ENCODE data around the gene RNF220. TPM values are rescaled to one million over a fixed set of nuclear protein-coding genes. Genes with fewer than 3 reads are reported as not detected.
"Not testable (repeated sequence)": the region's sequence is repeated elsewhere in the genome, so short reads cannot be mapped to it uniquely, and the experiment has no call there.

RNF220 gene
- total and polyA plus RNA-seq, 2 donors from 2014 or later = 66.9 to 69.0 TPM

DNA sequence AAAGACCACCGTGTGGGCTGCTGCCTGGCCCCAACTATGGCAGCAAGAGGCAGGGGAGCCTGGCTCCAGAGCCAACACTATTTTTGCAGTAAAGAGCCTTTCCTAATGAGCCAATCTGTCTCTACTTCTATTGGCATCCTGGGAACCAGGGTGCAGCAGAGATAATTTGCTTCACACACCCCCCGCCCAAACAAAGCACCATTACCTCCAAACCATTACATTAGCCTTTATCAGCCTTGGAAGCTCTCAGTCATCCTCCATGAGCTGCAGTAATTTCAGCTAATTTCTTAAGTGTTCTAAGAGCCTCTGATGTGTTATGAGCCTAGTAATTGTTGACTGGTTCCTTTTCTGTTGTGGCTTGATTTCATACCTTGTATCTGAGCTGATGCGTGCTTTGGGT is 291.0 kb downstream of the RNF220 start:
- FAIRE-seq = no peak
- intact Hi-C loops (cut with DNase I) = no loop called here

DNA sequence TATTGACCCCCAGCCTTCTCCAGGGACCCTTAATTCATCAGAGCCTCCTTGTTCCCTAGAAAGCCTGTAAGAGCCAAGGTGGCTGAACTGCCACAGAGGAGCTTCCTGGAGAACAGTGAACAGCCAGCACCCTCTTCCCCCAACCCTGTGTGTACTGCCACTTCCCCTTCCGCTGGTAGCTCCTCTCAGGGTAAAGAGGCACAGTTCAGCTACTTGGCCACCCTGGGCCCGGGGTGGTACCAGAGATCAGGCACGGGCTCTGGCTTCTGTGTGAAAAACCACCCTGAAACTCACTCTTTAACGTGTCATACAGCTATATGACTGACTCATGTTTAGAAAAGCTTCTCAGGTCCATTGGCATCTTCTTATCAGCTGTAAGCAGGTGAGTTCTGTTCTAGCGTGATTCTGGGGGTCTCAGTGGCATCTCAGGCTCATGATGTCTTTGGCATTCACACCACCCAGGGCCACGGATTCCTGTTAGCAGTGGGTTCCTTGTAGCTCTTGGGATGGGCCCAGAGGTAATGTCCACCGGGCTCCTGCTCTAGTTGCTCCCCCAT is 291.8 kb downstream of the RNF220 start:
- DNase-seq = peak in 1 of 5 donors; percentile 18
- no peaks in the 10 kb centered on the region for H3K27me3 ChIP-seq (ENCODE audit: control insufficient read depth, insufficient read depth, low read length)
- no peak overlapping the region for H3K4me3 ChIP-seq (ENCODE audit: low read length in 3 of 3)
- TF ChIP-seq, protein P1, sequence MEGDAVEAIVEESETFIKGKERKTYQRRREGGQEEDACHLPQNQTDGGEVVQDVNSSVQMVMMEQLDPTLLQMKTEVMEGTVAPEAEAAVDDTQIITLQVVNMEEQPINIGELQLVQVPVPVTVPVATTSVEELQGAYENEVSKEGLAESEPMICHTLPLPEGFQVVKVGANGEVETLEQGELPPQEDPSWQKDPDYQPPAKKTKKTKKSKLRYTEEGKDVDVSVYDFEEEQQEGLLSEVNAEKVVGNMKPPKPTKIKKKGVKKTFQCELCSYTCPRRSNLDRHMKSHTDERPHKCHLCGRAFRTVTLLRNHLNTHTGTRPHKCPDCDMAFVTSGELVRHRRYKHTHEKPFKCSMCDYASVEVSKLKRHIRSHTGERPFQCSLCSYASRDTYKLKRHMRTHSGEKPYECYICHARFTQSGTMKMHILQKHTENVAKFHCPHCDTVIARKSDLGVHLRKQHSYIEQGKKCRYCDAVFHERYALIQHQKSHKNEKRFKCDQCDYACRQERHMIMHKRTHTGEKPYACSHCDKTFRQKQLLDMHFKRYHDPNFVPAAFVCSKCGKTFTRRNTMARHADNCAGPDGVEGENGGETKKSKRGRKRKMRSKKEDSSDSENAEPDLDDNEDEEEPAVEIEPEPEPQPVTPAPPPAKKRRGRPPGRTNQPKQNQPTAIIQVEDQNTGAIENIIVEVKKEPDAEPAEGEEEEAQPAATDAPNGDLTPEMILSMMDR (IDR thresholded peaks at IDR 0.05; ENCODE audit: borderline replicate concordance, extremely low read depth, insufficient read depth) = no peak
- H3K9me3 ChIP-seq (ENCODE audit: control insufficient read depth in 2 of 3, insufficient read depth in 1 of 3, low read length in 3 of 3) = no peaks in the 10 kb centered on the region
- H3K36me3 ChIP-seq (ENCODE audit: control insufficient read depth in 2 of 3, insufficient read depth in 3 of 3, low read length in 3 of 3) = no peaks in the 10 kb centered on the region
- no peaks in the 10 kb centered on the region for H3K4me1 ChIP-seq (ENCODE audit: control insufficient read depth in 2 of 3, insufficient read depth in 2 of 3, low read depth in 1 of 3, low read length in 3 of 3)
- no peak overlapping the region for H3K27ac ChIP-seq (ENCODE audit: low read depth in 2 of 2, low read length in 2 of 2)
- FAIRE-seq = no peak
- no peak overlapping the region for H3K9ac ChIP-seq (ENCODE audit: low read length in 3 of 3)
- intact Hi-C loops (cut with DNase I) = no loop called here

More for the DNA sequence above, 291.0 kb downstream of the RNF220 start:
- TF ChIP-seq, protein P1 (IDR thresholded peaks at IDR 0.05; ENCODE audit: borderline replicate concordance, extremely low read depth, insufficient read depth) = no peak
- Histone ChIP-seq H3K27ac (ENCODE audit: low read depth in 2 of 2, low read length in 2 of 2) (no peak overlapping the region), H3K9ac (ENCODE audit: low read length in 3 of 3) (no peak overlapping the region), H3K4me3 (ENCODE audit: low read length in 3 of 3) (no peak overlapping the region), H3K4me1 (ENCODE audit: control insufficient read depth in 2 of 3, insufficient read depth in 2 of 3, low read depth in 1 of 3, low read length in 3 of 3) (no peaks in the 10 kb centered on the region), H3K36me3 (ENCODE audit: control insufficient read depth in 2 of 3, insufficient read depth in 3 of 3, low read length in 3 of 3) (no peaks in the 10 kb centered on the region), H3K27me3 (ENCODE audit: control insufficient read depth, insufficient read depth, low read length) (no peaks in the 10 kb centered on the region), H3K9me3 (ENCODE audit: control insufficient read depth in 2 of 3, insufficient read depth in 1 of 3, low read length in 3 of 3) (no peaks in the 10 kb centered on the region)
- no peak for DNase-seq

DNA sequence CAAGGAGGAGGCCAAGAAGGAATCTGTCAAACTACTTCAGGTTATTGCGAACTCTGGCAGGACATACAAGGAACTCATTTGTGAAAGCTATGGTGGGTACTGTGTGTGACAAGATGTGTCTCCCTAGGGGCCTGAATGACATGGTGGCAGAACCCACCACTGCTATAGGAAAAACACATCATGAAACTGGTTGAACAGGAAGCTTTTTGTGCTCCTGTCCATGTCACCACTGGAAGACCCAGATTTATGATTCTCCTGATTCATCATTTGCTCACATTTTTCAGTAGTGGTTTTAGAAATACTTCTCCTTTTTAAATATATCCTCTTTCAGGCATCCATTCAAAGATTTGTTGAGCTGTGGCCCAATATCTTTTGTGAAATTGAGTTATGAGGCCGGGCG is 293.1 kb downstream of the RNF220 start:
- Histone ChIP-seq H3K9me3 (ENCODE audit: control insufficient read depth in 2 of 3, insufficient read depth in 1 of 3, low read length in 3 of 3) (no peaks in the 10 kb centered on the region), H3K36me3 (ENCODE audit: control insufficient read depth in 2 of 3, insufficient read depth in 3 of 3, low read length in 3 of 3) (no peaks in the 10 kb centered on the region), H3K9ac (ENCODE audit: low read length in 3 of 3) (no peak overlapping the region), H3K27ac (ENCODE audit: low read depth in 2 of 2, low read length in 2 of 2) (no peak overlapping the region), H3K27me3 (ENCODE audit: control insufficient read depth, insufficient read depth, low read length) (no peaks in the 10 kb centered on the region), H3K4me1 (ENCODE audit: control insufficient read depth in 2 of 3, insufficient read depth in 2 of 3, low read depth in 1 of 3, low read length in 3 of 3) (no peaks in the 10 kb centered on the region), H3K4me3 (ENCODE audit: low read length in 3 of 3) (no peak overlapping the region)
- TF ChIP-seq, protein P1 (IDR thresholded peaks at IDR 0.05; ENCODE audit: borderline replicate concordance, extremely low read depth, insufficient read depth) = no peak
- intact Hi-C loops (cut with DNase I) = no loop called here
- FAIRE-seq (no peak), DNase-seq (no peak)

DNA sequence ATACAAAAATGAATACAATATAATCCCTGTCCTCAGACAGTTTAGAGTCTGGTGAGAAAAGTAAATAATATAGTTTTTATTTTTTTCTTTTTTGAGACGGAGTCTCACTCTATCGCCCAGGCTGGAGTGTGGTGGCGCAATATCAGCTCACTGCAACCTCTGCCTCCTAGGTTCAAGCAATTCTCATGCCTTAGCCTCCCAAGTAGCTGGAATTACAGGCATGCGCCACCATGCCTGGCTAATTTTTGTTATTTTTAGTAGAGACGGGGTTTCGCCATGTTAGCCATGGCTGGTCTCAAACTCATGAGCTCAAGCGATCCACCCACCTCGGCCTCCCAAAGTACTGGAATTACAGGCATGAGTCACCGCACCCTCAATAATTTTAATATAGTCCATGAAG is 294.3 kb downstream of the RNF220 start:
- H3K27ac ChIP-seq (ENCODE audit: low read depth in 2 of 2, low read length in 2 of 2); FAIRE-seq; H3K4me1 ChIP-seq (ENCODE audit: control insufficient read depth in 2 of 3, insufficient read depth in 2 of 3, low read depth in 1 of 3, low read length in 3 of 3); H3K4me3 ChIP-seq (ENCODE audit: low read length in 3 of 3); intact Hi-C loops (cut with DNase I); H3K36me3 ChIP-seq (ENCODE audit: control insufficient read depth in 2 of 3, insufficient read depth in 3 of 3, low read length in 3 of 3); H3K9me3 ChIP-seq (ENCODE audit: control insufficient read depth in 2 of 3, insufficient read depth in 1 of 3, low read length in 3 of 3); H3K9ac ChIP-seq (ENCODE audit: low read length in 3 of 3); H3K27me3 ChIP-seq (ENCODE audit: control insufficient read depth, insufficient read depth, low read length): not testable (repeated sequence)
- DNase-seq = peak in 1 of 5 donors; percentile 5

Measured in kidney (tissue), 14 donors.